Fibroblast of mammary gland (primary cell): ENCODE measurements around the gene SDK2.

Source experiments
- DNase-seq: peaks from one replicate; pipeline ENCODE4 v3.0.0-alpha.2; 2010; ENCODE audit warnings: low read depth
- H3K4me3 ChIP-seq: 2 replicates; pipeline ENCODE4 v1.5.1; 2011; ENCODE audit warnings: low read depth, mild to moderate bottlenecking, low read length, moderate library complexity; ENCODE audit not compliant: control insufficient read depth
- TF ChIP-seq, protein P1 (sequence below): conservative IDR thresholded peaks from 2 replicates; pipeline ENCODE4 v1.5.1; 2011; ENCODE audit warnings: low read depth, low read length, inconsistent platforms; ENCODE audit not compliant: control insufficient read depth, insufficient read depth

SDK2 gene

DNA sequence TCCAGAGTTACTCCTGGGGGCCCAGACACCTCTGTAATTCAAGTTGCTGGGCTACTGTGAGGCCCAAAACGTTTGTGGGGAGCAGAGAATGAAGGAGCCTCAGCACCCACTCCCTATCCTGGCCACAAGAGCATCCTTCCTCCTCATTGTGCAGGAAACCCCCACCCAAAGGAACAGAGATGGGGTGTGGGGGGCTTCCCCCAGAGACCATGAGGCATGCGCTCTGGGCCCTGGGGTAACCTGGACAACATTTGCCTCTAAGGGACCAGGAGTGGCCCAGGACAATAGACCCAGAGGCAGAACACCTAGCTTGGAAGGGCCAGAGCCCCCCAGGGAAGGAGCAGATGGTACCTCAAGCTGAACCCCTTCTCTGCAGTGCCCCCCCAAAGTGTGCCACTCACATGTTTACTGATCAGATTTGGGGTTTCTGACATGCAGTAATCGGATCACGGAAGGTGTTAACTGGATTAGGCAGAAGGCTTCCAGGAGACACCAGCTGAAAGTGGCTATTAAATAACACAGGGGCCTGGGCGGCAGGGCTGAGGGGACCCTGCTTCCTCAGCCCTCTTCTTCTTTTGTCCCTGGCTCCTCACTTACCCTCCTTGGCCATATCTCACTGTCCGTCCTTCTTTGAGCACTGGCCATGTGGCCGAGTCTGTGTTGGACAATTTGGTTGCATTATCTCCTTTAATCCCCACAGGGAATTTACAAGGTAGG is 50.8 kb downstream of the SDK2 start:
- TF ChIP-seq, protein P1, sequence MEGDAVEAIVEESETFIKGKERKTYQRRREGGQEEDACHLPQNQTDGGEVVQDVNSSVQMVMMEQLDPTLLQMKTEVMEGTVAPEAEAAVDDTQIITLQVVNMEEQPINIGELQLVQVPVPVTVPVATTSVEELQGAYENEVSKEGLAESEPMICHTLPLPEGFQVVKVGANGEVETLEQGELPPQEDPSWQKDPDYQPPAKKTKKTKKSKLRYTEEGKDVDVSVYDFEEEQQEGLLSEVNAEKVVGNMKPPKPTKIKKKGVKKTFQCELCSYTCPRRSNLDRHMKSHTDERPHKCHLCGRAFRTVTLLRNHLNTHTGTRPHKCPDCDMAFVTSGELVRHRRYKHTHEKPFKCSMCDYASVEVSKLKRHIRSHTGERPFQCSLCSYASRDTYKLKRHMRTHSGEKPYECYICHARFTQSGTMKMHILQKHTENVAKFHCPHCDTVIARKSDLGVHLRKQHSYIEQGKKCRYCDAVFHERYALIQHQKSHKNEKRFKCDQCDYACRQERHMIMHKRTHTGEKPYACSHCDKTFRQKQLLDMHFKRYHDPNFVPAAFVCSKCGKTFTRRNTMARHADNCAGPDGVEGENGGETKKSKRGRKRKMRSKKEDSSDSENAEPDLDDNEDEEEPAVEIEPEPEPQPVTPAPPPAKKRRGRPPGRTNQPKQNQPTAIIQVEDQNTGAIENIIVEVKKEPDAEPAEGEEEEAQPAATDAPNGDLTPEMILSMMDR, result no peak
- DNase-seq, result no peak
- no peak overlapping the region for H3K4me3 ChIP-seq

DNA sequence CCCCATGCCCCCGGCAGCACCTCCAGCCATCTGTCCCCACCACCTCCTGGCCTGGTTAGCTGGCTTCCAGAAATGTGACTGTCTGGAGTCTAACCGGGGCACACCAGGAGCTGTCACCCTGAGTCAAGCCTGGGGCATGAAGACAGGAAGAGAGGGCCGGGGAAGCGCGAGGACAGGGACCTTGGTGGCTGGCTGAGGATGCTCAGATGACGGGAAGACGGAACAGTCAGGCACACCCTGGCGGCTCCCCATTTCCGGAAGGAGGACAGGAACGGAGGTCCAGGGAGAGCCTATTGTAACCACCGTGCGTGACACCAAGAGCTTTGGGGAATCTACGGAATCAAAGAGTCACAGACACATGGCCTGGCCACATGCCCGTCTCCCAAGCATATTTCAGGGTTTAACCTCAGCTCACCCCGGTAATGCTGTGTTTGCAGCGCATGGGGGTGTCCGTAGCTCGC is 51.7 kb downstream of the SDK2 start:
- H3K4me3 ChIP-seq, result no peak overlapping the region
- TF ChIP-seq, protein P1, result no peak
- no peak for DNase-seq

DNA sequence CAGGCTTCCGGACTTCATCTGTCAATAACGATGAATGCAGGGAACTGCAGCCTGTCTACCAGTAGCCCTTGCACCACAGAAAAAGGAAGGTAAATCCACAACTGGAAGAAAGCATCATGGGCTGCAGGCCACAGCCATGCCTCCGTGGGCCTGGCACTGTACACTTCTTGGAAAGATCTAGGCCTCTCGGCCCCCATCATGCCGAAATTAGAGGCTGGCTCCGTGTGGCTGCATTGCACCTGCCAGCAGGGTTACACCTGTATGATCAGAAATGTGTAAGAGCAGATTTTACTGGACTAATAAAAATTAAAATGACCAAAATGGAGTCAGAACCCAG is 52.2 kb downstream of the SDK2 start:
- TF ChIP-seq, protein P1, result no peak
- H3K4me3 ChIP-seq, result no peak overlapping the region
- no peak for DNase-seq

DNA sequence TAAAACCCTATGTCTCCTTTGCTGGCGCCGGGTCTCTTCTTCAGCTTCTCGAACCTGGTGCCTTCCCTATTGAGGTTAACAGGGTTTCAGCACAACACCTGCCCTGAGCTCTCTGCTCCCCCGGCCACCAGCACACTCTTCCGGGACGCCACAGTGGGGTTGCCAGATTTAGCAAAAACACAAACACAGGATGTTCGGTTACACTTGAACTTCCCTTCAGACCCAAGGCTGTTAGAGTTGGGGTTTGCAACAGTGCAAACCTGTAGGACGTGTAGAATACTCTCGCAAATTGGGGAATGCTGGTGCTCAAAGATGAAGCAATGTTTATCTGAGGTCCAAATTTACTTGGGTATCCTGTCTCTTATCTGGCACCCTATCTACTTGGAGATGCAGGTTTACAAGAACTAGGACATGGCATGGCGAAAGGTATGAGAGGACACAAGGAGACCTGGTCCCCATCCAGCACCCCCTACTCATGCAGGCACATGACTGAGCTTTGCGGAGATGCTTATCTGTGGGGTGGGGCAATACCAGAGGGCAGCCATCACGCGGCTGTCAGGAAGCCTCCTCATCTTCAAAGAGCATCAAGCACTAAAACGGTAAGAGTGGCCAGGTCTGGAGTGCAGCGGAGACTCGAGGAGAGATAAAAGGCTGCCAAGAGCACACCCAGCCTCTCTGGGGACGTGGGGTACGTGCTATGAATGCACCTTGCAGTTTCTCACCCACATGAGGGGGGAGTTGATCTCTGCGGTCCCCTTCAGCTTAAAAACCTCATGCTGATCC is 52.8 kb downstream of the SDK2 start:
- no peak overlapping the region for H3K4me3 ChIP-seq
- no peak for DNase-seq
- TF ChIP-seq, protein P1, result no peak

DNA sequence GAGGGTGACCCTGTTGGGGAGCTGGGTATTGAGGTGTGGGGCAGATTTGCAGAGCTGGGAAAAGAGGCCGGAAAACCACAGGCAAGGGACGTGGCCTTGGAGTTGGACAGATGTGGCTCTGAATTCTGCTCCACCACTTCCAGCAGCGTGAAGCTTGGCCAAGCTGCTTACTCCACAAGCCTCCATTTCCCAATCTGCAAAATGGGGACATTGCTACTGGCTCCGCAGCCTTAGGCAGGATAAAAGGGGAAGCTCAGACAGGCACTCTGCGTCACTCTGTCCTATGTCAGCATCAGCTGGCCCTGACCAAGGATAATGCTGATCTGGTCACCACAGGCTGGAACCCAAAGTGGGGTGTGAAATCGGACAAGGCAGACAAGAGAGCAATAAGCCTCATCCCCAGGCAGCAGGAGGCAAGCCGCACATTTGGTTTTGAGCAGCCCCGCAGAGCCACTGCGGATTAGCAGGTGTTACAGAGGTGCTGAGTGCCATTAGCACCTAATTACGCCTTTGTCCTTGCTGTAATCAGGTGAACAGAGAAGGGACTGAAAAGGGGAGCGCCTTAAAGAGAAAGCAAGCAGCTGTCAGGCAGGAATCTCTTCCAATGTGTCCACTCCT is 54.8 kb downstream of the SDK2 start:
- no peak for DNase-seq
- H3K4me3 ChIP-seq, result no peak overlapping the region
- TF ChIP-seq, protein P1, result no peak

DNA sequence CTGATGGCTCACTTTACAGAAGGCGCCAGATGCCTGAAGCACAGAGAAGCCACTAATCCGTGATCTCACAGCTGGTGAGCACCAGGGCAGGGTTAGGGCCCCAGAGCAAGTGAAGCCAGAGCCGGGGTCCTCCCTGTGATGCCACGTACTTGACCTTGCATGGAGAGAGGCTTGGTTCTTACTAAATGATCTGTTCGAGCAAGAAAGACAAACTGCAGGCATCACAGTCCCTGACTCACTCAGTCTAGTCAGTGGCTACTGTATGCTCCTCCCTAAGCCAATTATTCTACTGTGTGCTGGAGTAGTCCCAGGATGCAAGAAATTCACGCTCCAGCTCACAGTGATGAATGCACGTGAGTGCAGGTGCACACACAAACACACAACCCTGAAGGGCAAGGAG is 55.4 kb downstream of the SDK2 start:
- TF ChIP-seq, protein P1, result no peak
- DNase-seq, result peak; percentile 25
- no peak overlapping the region for H3K4me3 ChIP-seq
